Right lobe of liver (tissue), 6 donors: ENCODE measurements around the gene NFIB. TPM values are rescaled to one million over a fixed set of nuclear protein-coding genes. Genes with fewer than 3 reads are reported as not detected.

Experiments used
- ATAC-seq, 4 donors: fragments of 200-7000 bp; cut with Tn5 transposase; one replicate each; pipeline ENCODE4 v1.9.1; 2020; ENCODE audit warnings: mild to moderate bottlenecking in 4 of 4, moderate library complexity in 4 of 4
- DNase-seq, 3 donors: peaks; one replicate each; pipeline ENCODE4 v3.0.0-alpha.2; 2020
- H3K27ac ChIP-seq, 3 donors: fragments of 200-600 bp; one replicate each; pipeline ENCODE4 v1.8.0; 2022
- H3K27me3 ChIP-seq, 2 donors: fragments of 200-600 bp; one replicate each; pipeline ENCODE4 v1.8.0; 2022
- H3K36me3 ChIP-seq, 4 donors: fragments of 200-600 bp; sonication (generic) in 1 of 4; one replicate each; pipeline versions ENCODE4 v1.5.1 to v1.8.0; 2017 to 2022; ENCODE audit warnings: control low read depth in 1 of 4
- H3K4me1 ChIP-seq, 4 donors: fragments of 200-600 bp; sonication (generic) in 1 of 4; one replicate each; pipeline versions ENCODE4 v1.5.1 to v1.8.0; 2017 to 2022; ENCODE audit warnings: control low read depth in 1 of 4
- H3K4me3 ChIP-seq, 3 donors: fragments of 200-600 bp; one replicate each; pipeline ENCODE4 v1.8.0; 2022
- H3K9me3 ChIP-seq, 4 donors: fragments of 200-600 bp; sonication (generic) in 1 of 4; one replicate each; pipeline versions ENCODE4 v1.5.1 to v1.8.0; 2017 to 2022; ENCODE audit warnings: control low read depth in 1 of 4
- POLR2A ChIP-seq: fragments of 450-650 bp; IDR thresholded peaks from one replicate; pipeline ENCODE4 v1.6.1; 2017; ENCODE audit warnings: antibody characterized with exemption, mild to moderate bottlenecking
- WGBS: methylation state at CpG from one replicate; pipeline ENCODE4 v1.1.6; 2018; ENCODE audit warnings: low coverage, low lambda C conversion rate; ENCODE audit not compliant: insufficient coverage; ENCODE audit errors: missing lambda C conversion rate; 5-methylcytosine and 5-hydroxymethylcytosine counted together
- intact Hi-C, 2 donors: fragments of 100-400 bp; cut with DNase I; formaldehyde crosslinking; loops; one replicate each; pipeline versions ENCODE4 v1.11.2 to v1.14.1; 2022
- total RNA-seq, 6 experiments: library from RNA; depleted of rRNA in 2 of 6; stranded (reverse); fragments of >200 nt in 2 of 6; fragmentation: NEBNext Ultra II Directional in 3 of 6; extraction: Animal tissue kit (Norgen Biotek cat#: 25700) in 3 of 6; gene quantifications; one replicate each; pipeline versions ENCODE4 v1.1.0 to v1.2.4, GENCODE V29; 2016 to 2023
- TF ChIP-seq, protein P1 (sequence below), 4 donors: fragments of 200-600 bp in 3 of 4; fragments of 450-650 bp in 1 of 4; IDR thresholded peaks; one replicate each; pipeline versions ENCODE4 v1.5.1 to v1.8.0; 2016 to 2022; ENCODE audit warnings: antibody characterized with exemption in 4 of 4, mild to moderate bottlenecking in 2 of 4
- donor health status: DM: no; HTN: yes; CAD: no.
- donor health status: DM: no; HTN: no; CAD: no.
- donor health status: DM: no; HTN: no; CAD: no.
- donor health status: DM: no; HTN: yes; CAD: no.
- donor health status: DM: no; HTN: yes; CAD: no.

The NFIB gene
- total RNA-seq, 6 experiments from 2014 or later = 23.0 to 45.3 (median 39.6) TPM

DNA sequence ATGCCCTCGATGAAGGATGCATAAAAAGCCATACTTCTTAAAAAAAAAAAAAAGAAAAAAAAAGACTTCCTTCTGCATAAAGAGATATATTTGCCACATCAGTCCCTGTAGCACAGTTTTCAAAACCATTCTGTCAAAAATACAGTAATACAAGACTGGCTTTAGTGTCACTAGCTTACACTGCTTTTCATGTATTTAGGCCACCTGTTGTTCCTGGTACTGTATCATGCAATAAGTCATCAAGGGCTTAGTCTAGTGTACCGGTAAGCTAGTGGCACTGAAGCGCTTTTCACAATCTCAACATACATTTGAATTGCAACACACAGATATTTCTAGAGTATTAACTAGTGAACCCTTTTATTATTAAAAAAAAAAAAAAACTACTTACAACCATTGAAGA lies 231.2 kb downstream of the NFIB start:
- no peak overlapping the region for H3K27ac ChIP-seq
- TF ChIP-seq, protein P1, sequence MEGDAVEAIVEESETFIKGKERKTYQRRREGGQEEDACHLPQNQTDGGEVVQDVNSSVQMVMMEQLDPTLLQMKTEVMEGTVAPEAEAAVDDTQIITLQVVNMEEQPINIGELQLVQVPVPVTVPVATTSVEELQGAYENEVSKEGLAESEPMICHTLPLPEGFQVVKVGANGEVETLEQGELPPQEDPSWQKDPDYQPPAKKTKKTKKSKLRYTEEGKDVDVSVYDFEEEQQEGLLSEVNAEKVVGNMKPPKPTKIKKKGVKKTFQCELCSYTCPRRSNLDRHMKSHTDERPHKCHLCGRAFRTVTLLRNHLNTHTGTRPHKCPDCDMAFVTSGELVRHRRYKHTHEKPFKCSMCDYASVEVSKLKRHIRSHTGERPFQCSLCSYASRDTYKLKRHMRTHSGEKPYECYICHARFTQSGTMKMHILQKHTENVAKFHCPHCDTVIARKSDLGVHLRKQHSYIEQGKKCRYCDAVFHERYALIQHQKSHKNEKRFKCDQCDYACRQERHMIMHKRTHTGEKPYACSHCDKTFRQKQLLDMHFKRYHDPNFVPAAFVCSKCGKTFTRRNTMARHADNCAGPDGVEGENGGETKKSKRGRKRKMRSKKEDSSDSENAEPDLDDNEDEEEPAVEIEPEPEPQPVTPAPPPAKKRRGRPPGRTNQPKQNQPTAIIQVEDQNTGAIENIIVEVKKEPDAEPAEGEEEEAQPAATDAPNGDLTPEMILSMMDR (IDR thresholded peaks at IDR 0.05) = no peak
- no peak for TF ChIP-seq POLR2A
- intact Hi-C loops = no loop called here
- H3K4me3 ChIP-seq = no peak overlapping the region
- no peak for ATAC-seq
- no peak for DNase-seq
- WGBS = 17% methylated on average over 1 of the region's 3 CpGs
- no peaks in the 10 kb centered on the region for H3K36me3 ChIP-seq
- no peaks in the 10 kb centered on the region for H3K27me3 ChIP-seq
- H3K4me1 ChIP-seq = no peaks in the 10 kb centered on the region
- no peaks in the 10 kb centered on the region for H3K9me3 ChIP-seq

DNA sequence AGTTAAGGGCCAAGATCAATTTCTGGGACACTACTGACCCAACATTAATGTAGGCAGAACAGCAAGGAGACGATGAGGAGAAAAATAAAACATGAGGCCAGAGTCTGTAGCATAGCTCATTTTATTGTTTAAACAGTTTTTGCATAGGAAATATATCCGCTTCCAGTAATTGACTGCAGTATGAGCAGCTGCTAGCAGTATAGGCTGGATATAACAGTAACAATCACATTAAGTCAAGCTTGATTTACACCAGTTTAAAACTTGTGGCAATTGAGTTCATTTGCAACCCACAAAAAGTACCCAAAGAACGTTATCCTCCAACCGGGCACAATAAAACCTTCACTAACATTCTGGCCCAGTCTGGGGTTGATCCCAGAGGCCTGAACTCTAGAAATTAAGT lies 232.2 kb downstream of the NFIB start:
- Histone ChIP-seq H3K36me3 (no peaks in the 10 kb centered on the region), H3K9me3 (no peaks in the 10 kb centered on the region), H3K27ac (no peak overlapping the region), H3K27me3 (no peaks in the 10 kb centered on the region), H3K4me3 (no peak overlapping the region), H3K4me1 (no peaks in the 10 kb centered on the region)
- TF ChIP-seq POLR2A = no peak
- TF ChIP-seq, protein P1 (IDR thresholded peaks at IDR 0.05) = no peak
- intact Hi-C loops = no loop called here
- 88% methylated on average over 4 of the region's 4 CpGs for WGBS
- ATAC-seq = no peak
- DNase-seq = no peak

DNA sequence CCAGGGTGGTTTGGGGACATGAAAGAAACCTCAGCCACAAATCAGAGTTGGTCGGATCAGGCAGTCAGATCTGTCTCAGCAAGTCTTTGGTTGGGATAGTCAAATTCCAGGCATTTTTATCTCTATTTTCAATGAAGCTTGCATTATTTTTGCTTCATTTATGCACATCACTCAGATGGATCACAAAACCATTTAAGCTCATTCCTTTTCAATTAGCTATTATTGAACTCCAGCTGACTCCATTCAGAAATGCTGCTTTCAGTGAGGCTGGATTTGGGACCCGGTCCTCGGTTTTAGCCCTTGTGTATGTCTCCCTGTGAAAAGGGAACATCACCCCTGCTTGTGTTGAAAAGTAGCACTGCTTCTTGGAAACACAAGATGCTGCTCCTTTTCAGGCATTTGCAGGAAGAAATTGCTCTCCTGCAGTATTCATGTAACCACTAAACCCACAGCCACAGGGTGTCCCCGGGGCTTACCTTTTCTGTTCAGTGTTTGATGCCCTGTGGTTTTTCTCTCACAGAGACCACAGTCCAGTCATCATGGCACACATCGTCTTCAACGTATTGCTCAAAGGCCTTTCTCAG lies 232.9 kb downstream of the NFIB start:
- no peak overlapping the region for H3K4me3 ChIP-seq
- H3K9me3 ChIP-seq = no peaks in the 10 kb centered on the region
- intact Hi-C loops = no loop called here
- H3K4me1 ChIP-seq = no peaks in the 10 kb centered on the region
- DNase-seq (no peak), ATAC-seq (no peak)
- H3K27ac ChIP-seq = no peak overlapping the region
- H3K27me3 ChIP-seq = no peaks in the 10 kb centered on the region
- no peak for TF ChIP-seq POLR2A
- TF ChIP-seq, protein P1 (IDR thresholded peaks at IDR 0.05) = no peak
- WGBS = 68% methylated on average over 6 of the region's 6 CpGs
- no peaks in the 10 kb centered on the region for H3K36me3 ChIP-seq

DNA sequence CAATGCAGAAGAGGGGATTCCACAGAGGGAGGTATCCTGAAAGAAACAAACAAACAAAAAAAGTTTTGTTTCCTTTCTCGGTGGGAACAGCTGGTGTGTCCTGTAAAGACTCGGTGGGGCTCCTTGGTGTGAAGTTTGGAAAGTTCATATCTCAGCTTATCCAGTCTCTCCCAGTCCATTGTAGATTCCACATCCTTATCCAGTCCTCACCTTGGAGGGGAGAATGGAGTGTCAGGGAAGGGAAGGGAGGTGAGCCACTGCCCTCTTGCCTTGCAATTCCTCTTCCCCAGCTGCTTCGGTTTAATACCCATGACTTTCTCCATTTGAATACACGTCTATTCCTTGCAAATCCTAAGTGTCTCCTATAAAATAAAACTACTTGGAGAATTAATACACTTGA lies 234.5 kb downstream of the NFIB start:
- H3K36me3 ChIP-seq = no peaks in the 10 kb centered on the region
- DNase-seq (no peak), ATAC-seq (no peak)
- 81% methylated on average over 4 of the region's 4 CpGs for WGBS
- no peaks in the 10 kb centered on the region for H3K9me3 ChIP-seq
- H3K27ac ChIP-seq = no peak overlapping the region
- TF ChIP-seq, protein P1 (IDR thresholded peaks at IDR 0.05) = no peak
- no peak for TF ChIP-seq POLR2A
- no peak overlapping the region for H3K4me3 ChIP-seq
- no peaks in the 10 kb centered on the region for H3K27me3 ChIP-seq
- H3K4me1 ChIP-seq = no peaks in the 10 kb centered on the region
- intact Hi-C loops = no loop called here

DNA sequence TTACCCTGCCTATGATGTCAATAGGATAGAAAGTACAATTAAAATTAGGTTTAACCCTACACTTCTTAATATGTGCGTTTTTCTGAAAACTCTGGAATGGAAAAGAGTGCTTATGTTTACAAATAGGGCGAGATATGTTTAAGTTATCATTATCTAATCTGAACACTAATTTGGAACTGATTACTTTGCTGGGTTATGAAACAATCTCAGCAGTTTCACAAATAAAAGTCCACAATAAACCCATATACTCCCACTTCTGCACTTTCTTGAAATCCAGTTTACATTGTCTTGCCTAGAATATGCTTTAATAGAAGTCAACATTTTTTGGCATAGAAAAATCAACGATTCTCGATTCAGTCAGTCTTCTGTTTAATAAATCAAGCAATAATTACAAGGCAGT lies 236.3 kb downstream of the NFIB start:
- intact Hi-C loops = no loop called here
- Histone ChIP-seq H3K36me3 (no peaks in the 10 kb centered on the region), H3K27ac (no peak overlapping the region), H3K4me3 (no peak overlapping the region), H3K9me3 (no peaks in the 10 kb centered on the region), H3K4me1 (no peaks in the 10 kb centered on the region), H3K27me3 (no peaks in the 10 kb centered on the region)
- ATAC-seq (no peak), DNase-seq (no peak)
- WGBS = 49% methylated on average over 4 of the region's 4 CpGs
- TF ChIP-seq, protein P1 (IDR thresholded peaks at IDR 0.05) = no peak
- no peak for TF ChIP-seq POLR2A
